GOT3 (cell line): ENCODE data around the gene GHDC.
"Not testable (repeated sequence)": the region's sequence is repeated elsewhere in the genome, so short reads cannot be mapped to it uniquely, and the experiment has no call there.

ENCODE experiments used
- DNase-seq: peaks from one replicate; lab custom pipeline; 2025; ENCODE audit warnings: mixed read lengths; lab: John Stamatoyannopoulos, UW

Gene GHDC

DNA sequence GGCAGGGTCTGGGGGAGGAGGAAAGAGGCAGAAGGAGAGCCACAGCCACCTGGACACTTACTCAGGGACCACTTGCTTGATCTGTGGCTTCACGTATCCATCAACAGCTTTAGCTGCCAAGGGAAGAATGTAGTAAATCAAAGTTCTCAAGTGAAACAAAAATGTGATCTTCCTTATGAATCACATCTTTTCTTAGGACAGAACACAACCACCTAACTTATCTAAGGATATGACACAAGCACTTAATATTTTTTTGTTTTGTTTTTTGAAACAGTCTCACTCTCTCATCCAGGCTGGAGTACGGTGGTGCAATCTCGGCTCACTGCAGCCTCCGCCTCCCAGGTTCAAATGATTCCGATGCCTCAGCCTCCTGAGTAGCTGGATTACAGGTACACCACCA lies 8.4 kb upstream of the GHDC start:
- no peak for DNase-seq

DNA sequence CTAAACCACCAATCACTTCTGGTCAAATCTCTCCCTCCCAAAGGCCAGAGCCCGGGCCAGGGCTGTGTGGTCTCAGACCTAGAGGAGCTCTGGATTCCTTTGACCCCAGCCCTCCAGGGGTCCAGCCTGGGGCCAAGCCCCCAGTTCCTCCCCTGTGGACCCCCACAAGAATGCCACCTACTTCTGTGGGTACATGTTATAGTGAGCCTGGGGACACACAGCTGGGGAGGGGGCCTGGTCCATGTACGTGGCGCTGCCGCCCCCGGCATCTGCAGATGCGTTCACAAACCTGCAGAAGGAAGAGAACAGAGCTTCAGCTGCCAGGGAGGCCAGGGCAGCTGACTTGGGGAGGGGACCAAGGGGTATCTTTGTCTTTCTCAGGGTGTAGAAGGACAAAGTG lies 7.9 kb upstream of the GHDC start:
- no peak for DNase-seq

GRCh38 chr17:42201458-42201772 lies 7.1 kb upstream of the GHDC start:
- DNase-seq: no peak

GRCh38 chr17:42200706-42201457 lies 6.6 kb upstream of the GHDC start:
- no peak for DNase-seq

GRCh38 chr17:42199416-42200011 lies 5.2 kb upstream of the GHDC start:
- no peak for DNase-seq

DNA sequence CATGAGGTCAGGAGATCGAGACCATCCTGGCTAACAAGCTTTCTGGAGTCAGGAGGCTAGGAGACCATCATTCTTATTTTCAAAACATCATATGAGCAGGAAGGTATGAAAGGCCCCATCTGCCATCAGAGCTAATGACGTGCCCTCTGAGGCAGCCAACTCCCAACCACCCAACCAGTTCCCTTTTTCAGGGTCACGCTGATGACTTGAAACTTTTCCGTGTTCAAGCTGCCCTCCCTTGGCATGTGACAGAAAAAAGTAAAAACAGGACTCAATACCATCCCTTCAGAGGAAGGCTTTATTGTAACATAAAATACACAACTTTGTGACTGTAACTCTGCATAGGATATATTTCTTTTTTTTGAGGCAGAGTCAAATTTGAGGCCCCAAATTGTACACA lies 4.6 kb upstream of the GHDC start:
- no peak for DNase-seq

DNA sequence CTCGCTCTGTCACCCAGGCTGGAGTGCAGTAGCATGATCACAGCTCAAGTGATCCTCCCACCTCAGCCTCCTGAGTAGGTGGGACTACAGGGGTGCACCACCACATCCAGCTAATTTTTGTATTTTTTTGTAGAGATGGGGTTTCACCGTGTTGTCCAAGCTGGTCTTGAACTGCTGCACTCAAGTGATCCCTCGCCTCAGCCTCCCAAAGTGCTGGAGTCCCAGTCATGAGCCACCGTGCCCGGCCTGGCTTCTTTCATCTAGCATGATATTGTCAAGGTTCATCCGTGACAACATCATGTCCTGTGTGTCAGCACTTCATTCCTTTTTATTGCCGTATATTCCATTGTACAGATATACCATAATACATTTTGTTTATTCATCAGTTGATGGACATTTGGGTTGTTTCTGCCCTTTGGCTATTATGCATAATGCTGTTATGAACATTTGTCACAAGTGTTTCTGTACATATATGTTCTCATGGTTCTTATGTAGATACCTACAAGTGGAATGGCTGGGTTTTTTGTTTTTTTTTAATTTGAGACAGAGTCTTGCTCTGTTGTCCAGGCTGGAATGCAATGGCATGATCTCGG lies 3.4 kb upstream of the GHDC start:
- no peak for DNase-seq

DNA sequence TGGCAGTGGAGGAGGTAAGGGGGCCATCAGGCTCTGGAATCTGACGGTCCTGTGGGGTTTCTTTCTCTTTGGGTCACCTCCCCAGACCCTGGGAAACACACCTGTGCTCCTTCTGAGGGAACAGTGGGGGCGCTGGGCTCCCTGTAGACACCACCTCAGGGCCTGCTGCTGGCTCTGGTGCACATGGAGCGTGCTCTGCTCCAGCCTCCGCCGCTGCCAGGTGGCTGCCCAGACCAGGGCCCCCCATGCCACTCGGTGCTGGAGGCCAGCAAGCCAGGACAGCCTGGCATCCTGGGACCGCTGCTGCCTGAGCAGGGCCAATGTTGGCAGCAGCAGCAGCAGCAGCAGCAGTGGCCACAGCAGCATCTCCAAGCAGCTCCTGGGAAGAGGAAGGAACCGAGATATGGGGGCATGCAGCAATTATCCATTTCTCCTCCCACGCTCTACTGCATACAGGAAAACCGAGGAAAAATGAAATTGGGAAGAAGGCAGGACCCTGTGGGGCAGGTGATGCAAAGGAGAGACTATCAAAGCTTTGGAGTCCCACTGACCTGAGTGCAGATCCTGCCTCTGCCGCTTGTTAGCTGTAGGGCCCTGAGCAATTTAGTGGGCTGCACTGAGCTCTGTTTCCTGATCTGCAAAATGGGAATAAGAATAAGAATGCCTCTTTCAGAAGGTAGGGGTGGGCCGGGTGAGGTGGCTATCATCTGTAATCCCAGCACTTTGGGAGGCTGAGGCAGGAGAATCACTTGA lies 902 bp downstream of the GHDC start:
- no peak for DNase-seq

DNA sequence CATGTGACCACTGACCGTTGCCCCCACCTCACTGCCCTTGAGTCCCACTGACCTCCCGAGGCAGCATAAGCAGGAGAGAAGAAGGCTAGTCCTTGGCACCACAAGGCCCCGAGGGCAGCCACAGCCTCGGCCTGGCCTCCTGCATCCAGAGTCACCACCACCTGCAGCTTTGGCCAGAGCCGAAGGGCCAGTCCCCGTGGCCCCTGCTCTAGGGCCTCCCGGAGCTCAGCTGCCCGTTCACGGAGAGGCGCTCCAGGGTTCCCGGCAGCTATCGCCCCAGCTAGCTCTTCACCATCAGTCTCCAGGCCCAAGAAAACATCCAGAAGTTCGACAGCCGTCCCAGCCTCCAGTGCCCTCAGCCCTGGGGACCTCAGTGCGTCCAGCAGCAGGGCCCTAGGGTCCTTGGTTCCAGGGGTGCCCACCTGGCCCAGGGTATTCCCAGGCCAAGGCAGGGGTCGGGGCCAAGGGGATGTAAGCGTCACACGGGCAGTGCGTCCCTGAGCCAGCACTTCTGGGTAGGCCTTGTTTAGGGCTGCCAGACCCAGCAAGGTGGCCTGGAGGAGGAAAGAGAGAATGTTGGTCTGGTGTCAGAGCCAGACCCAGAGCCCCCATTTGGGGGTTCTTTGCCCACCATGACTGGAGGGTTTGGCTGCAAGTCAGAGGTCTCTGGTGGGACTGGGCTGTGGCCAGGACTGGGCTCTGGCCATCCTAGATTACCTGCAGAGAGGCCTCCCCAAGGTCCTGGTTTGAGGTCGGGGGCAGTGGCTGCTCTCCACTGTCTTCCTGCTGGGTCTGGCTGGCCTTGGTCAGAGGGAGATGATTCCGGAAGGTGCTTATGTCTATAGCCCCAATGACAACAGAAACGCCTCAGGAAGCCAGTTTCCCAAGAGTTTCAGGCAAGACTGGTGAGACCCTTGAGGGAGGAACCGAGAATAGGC lies 1.8 kb downstream of the GHDC start:
- DNase-seq: no peak

GRCh38 chr17:42191275-42191608 lies 3.1 kb downstream of the GHDC start:
- DNase-seq: no peak

- no peak for DNase-seq
Measured at GRCh38 chr17:42190491-42191274, 3.6 kb downstream of the GHDC start.

DNA sequence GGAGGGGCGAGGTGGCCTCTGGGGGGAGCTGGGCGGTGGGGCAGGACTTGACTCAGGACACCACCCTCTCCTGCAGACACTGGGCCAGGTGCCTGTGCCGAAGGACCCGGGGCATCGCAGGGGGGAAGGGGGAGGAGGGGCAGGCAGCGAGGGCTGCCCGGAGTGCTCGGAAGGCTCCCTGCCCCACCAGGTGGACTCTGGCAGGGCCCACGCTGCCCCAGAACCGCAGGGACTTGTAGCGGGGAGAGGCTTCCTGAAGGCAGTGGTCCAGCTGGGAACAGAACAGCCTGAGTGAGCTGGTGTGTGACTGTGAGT lies 4.7 kb downstream of the GHDC start:
- DNase-seq: no peak

DNA sequence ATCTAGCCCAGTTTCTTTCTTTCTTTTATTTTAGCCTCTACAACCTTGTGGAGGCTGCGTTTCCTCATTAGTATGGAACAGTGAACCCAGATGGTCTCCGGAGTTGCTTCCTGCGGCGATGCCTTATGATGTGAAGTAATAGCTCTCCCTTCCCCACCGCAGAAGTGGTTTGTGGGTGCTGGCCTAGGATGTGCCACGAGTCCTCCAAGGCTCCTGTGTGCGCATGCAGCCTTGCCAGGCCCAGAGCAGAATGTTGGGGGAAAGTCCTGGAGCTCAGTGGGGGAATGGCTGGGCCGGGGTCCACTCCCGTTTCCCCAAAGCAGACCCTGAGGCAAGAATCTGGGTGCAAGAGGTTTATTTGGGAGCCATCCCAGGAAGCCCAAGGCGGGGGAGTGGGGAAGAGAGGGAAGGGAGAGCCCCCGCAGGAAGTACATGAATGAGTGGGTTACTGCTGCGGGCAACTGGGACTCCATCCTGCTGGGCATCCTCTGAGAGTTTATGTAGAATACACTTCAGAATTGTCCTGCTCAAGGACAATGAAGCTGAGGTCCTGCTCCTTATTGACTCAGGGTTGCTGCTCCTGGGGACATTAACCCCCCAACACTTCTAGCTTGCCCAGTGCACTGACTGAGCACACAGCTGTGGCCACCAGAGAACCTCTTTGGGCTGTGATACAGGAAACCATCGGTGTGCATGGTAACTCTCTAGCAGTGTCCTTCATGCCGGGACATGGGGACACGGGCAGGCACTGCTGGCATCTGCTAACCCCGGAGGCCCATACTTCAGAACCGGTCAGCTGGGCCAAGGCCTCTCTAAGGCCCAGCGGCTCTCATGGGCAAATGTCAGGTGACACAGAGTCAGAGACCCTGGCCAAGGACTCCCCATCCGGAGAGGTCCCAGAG lies 5.3 kb downstream of the GHDC start:
- no peak for DNase-seq

GRCh38 chr17:42187833-42188232 lies 6.5 kb downstream of the GHDC start:
- DNase-seq: no peak

DNA sequence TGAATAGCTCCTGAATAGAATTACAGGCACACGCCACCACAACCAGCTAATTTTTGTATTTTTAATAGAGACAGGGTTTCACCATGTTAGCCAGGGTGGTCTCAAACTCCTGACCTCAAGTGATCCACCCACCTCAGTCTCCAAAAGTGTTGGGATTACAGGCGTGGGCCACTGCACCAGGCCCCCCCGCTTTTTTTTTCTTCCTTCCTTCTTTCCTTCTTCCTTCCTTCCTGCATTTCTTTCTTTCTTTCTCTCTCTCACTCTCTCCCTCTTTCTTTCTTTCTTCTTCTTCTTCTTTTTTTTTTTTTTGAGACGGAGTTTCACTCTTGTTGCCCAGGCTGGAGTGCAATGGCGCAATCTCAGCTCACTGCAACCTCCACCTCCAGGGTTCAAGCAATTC lies 8.1 kb downstream of the GHDC start:
- DNase-seq: not testable (repeated sequence)

- DNase-seq: no peak
Measured at GRCh38 chr17:42185621-42185930, 8.7 kb downstream of the GHDC start.

- DNase-seq: no peak
Measured at GRCh38 chr17:42184713-42185620, 9.3 kb downstream of the GHDC start, which contains the start of gene HCRT. Gene HCRT, minus strand, starts transcription at chr17:42185452. Its CDS starts 87 bp downstream, at chr17:42185365.

- DNase-seq: no peak
Measured at GRCh38 chr17:42183741-42184711, 10.3 kb downstream of the GHDC start.
